WERI-Rb-1 (cell line): ENCODE data around the gene RNF182.

Source experiments
- DNase-seq: peaks from one replicate; pipeline ENCODE4 v3.0.0-alpha.2; 2020
- H3K27ac ChIP-seq: fragments of 250-450 bp; sonication (Bioruptor Pico); 2 replicates; pipeline ENCODE4 v1.5.1; 2020; ENCODE audit warnings: mild to moderate bottlenecking, moderate library complexity
- H3K27me3 ChIP-seq: fragments of 250-450 bp; sonication (Bioruptor Pico); 2 replicates; pipeline ENCODE4 v1.5.1; 2021; ENCODE audit warnings: mild to moderate bottlenecking, low read depth, moderate library complexity; ENCODE audit not compliant: insufficient read depth, severe bottlenecking
- H3K36me3 ChIP-seq: fragments of 250-450 bp; sonication (Bioruptor Pico); 2 replicates; pipeline ENCODE4 v1.5.1; 2020; ENCODE audit warnings: mild to moderate bottlenecking, moderate library complexity
- H3K4me3 ChIP-seq: 2 replicates; pipeline ENCODE4 v1.5.1; 2011; ENCODE audit warnings: low read depth, mild to moderate bottlenecking, control low read depth, low read length
- H3K9me3 ChIP-seq: fragments of 250-450 bp; sonication (Bioruptor Pico); 2 replicates; pipeline ENCODE4 v1.5.1; 2021; ENCODE audit warnings: mild to moderate bottlenecking, moderate library complexity; ENCODE audit not compliant: severe bottlenecking
- CTCF ChIP-seq: IDR thresholded peaks from 2 replicates; pipeline ENCODE4 v1.5.1; 2011; ENCODE audit warnings: low read depth, mild to moderate bottlenecking, control low read depth, inconsistent platforms, low read length

Gene RNF182

GRCh38 chr6:13914351-13914750 is 10.4 kb upstream of the RNF182 start:
- Histone ChIP-seq H3K9me3 (no peaks in the 10 kb centered on the region), H3K27ac (no peak overlapping the region), H3K4me3 (no peak overlapping the region), H3K27me3 (no peaks in the 10 kb centered on the region), H3K36me3 (no peaks in the 10 kb centered on the region)
- TF ChIP-seq CTCF = no peak
- DNase-seq = no peak

- no peaks in the 10 kb centered on the region for H3K27me3 ChIP-seq
- DNase-seq = peak; percentile 38
- H3K4me3 ChIP-seq = no peak overlapping the region
- no peaks in the 10 kb centered on the region for H3K9me3 ChIP-seq
- H3K27ac ChIP-seq = no peak overlapping the region
- no peaks in the 10 kb centered on the region for H3K36me3 ChIP-seq
- TF ChIP-seq CTCF = peak; percentile 44
Measured at GRCh38 chr6:13915561-13916229, 9.1 kb upstream of the RNF182 start.

- Histone ChIP-seq H3K9me3 (no peaks in the 10 kb centered on the region), H3K4me3 (no peak overlapping the region), H3K36me3 (no peaks in the 10 kb centered on the region), H3K27me3 (no peaks in the 10 kb centered on the region), H3K27ac (no peak overlapping the region)
- no peak for TF ChIP-seq CTCF
- DNase-seq = peak; percentile 74
Measured at GRCh38 chr6:13916230-13916944, 8.4 kb upstream of the RNF182 start.

GRCh38 chr6:13917141-13917540 is 7.6 kb upstream of the RNF182 start:
- no peak for TF ChIP-seq CTCF
- H3K27ac ChIP-seq = no peak overlapping the region
- no peaks in the 10 kb centered on the region for H3K36me3 ChIP-seq
- no peaks in the 10 kb centered on the region for H3K9me3 ChIP-seq
- no peaks in the 10 kb centered on the region for H3K27me3 ChIP-seq
- no peak overlapping the region for H3K4me3 ChIP-seq
- DNase-seq = no peak

- Histone ChIP-seq H3K27ac (no peak overlapping the region), H3K4me3 (no peak overlapping the region), H3K27me3 (no peaks in the 10 kb centered on the region), H3K36me3 (no peaks in the 10 kb centered on the region), H3K9me3 (no peaks in the 10 kb centered on the region)
- DNase-seq = no peak
- no peak for TF ChIP-seq CTCF
Measured at GRCh38 chr6:13918686-13919250, 6.0 kb upstream of the RNF182 start.
